ENCODE data around the gene SPATA31A1.
"Not testable (repeated sequence)": the region's sequence is repeated elsewhere in the genome, so short reads cannot be mapped to it uniquely, and the experiment has no call there.

Gene SPATA31A1

GRCh38 chr9:39355369-39355768, at the start of gene SPATA31A1:
TSS of gene SPATA31A1 (plus strand) at chr9:39355669. CDS start at chr9:39355731, 62 bp downstream.
- DNase-seq (ENCODE audit: extremely low read depth, low read depth), result not testable (repeated sequence)

GRCh38 chr9:39407261-39408204, 52.1 kb downstream of the SPATA31A1 start:
- DNase-seq (ENCODE audit: extremely low read depth, low read depth), result not testable (repeated sequence)

GRCh38 chr9:39411254-39411940, 55.9 kb downstream of the SPATA31A1 start:
- not testable (repeated sequence) for DNase-seq (ENCODE audit: extremely low read depth, low read depth)

Measured in AG09319 (cell line).